HL-60 (cell line): ENCODE results near the gene RYR2.

ENCODE experiments used
- DNase-seq, 2 experiments: peaks; one replicate each; pipeline ENCODE4 v3.0.0-alpha.2; 2010 to 2020; ENCODE audit warnings: low read depth in 1 of 2, low spot score in 1 of 2
- H3K27ac ChIP-seq: fragments of 250-450 bp; sonication (Bioruptor Pico); replicated peaks from 2 replicates; pipeline ENCODE4 v1.5.1; 2020; ENCODE audit warnings: mild to moderate bottlenecking, moderate library complexity
- H3K27me3 ChIP-seq: fragments of 250-450 bp; sonication (Bioruptor Pico); 2 replicates; pipeline ENCODE4 v1.5.1; 2021; ENCODE audit warnings: mild to moderate bottlenecking, moderate library complexity; ENCODE audit not compliant: insufficient read depth, poor library complexity, severe bottlenecking
- H3K4me3 ChIP-seq: replicated peaks from 2 replicates; pipeline ENCODE4 v1.5.1; 2011; ENCODE audit warnings: mild to moderate bottlenecking, control low read depth, low read length; ENCODE audit not compliant: insufficient read depth
- GABPA ChIP-seq: IDR thresholded peaks from 2 replicates; pipeline ENCODE4 v1.6.1; 2012; ENCODE audit warnings: low read depth
- POLR2AphosphoS5 ChIP-seq: IDR thresholded peaks from 2 replicates; pipeline ENCODE4 v1.6.1; 2012; ENCODE audit warnings: low read depth
- SPI1 ChIP-seq: IDR thresholded peaks from 2 replicates; pipeline ENCODE4 v1.6.1; 2012; ENCODE audit warnings: low read depth, mild to moderate bottlenecking, borderline replicate concordance
- TF ChIP-seq, protein P1 (sequence below): IDR thresholded peaks from one replicate; pipeline ENCODE4 v1.5.1; 2011; ENCODE audit warnings: low read length, control low read depth, inconsistent platforms; ENCODE audit not compliant: insufficient read depth
- TF ChIP-seq, protein P2 (sequence below): IDR thresholded peaks from 2 replicates; pipeline ENCODE4 v1.6.1; 2012; ENCODE audit warnings: low read depth; ENCODE audit not compliant: insufficient replicate concordance

Gene RYR2

DNA sequence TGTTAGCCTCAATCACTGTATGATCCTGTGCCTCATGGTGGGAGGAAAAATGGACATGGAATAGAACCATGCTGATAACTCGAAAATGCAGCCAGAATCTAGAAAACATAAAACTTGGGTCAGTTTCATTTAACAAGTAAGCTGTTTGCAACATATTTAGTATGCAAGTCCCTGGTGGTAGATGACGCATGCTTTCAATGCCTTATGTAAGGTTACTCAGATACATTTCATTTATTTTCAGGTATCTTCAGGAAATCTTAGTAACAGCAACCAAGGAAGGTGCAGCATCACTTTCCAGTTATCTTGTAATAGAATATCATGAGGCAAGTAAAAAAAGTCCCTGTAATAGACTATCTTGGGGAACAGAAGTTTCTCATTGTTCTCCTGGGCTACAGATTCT is 92.9 kb downstream of the RYR2 start:
- Histone ChIP-seq H3K27me3 (no peaks in the 10 kb centered on the region), H3K27ac (no peak overlapping the region), H3K4me3 (no peak overlapping the region)
- TF ChIP-seq, protein P1, sequence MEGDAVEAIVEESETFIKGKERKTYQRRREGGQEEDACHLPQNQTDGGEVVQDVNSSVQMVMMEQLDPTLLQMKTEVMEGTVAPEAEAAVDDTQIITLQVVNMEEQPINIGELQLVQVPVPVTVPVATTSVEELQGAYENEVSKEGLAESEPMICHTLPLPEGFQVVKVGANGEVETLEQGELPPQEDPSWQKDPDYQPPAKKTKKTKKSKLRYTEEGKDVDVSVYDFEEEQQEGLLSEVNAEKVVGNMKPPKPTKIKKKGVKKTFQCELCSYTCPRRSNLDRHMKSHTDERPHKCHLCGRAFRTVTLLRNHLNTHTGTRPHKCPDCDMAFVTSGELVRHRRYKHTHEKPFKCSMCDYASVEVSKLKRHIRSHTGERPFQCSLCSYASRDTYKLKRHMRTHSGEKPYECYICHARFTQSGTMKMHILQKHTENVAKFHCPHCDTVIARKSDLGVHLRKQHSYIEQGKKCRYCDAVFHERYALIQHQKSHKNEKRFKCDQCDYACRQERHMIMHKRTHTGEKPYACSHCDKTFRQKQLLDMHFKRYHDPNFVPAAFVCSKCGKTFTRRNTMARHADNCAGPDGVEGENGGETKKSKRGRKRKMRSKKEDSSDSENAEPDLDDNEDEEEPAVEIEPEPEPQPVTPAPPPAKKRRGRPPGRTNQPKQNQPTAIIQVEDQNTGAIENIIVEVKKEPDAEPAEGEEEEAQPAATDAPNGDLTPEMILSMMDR = no peak
- no peak for TF ChIP-seq SPI1
- TF ChIP-seq, protein P2, sequence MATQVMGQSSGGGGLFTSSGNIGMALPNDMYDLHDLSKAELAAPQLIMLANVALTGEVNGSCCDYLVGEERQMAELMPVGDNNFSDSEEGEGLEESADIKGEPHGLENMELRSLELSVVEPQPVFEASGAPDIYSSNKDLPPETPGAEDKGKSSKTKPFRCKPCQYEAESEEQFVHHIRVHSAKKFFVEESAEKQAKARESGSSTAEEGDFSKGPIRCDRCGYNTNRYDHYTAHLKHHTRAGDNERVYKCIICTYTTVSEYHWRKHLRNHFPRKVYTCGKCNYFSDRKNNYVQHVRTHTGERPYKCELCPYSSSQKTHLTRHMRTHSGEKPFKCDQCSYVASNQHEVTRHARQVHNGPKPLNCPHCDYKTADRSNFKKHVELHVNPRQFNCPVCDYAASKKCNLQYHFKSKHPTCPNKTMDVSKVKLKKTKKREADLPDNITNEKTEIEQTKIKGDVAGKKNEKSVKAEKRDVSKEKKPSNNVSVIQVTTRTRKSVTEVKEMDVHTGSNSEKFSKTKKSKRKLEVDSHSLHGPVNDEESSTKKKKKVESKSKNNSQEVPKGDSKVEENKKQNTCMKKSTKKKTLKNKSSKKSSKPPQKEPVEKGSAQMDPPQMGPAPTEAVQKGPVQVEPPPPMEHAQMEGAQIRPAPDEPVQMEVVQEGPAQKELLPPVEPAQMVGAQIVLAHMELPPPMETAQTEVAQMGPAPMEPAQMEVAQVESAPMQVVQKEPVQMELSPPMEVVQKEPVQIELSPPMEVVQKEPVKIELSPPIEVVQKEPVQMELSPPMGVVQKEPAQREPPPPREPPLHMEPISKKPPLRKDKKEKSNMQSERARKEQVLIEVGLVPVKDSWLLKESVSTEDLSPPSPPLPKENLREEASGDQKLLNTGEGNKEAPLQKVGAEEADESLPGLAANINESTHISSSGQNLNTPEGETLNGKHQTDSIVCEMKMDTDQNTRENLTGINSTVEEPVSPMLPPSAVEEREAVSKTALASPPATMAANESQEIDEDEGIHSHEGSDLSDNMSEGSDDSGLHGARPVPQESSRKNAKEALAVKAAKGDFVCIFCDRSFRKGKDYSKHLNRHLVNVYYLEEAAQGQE = no peak
- TF ChIP-seq GABPA = no peak
- no peak for TF ChIP-seq POLR2AphosphoS5
- no peak for DNase-seq

DNA sequence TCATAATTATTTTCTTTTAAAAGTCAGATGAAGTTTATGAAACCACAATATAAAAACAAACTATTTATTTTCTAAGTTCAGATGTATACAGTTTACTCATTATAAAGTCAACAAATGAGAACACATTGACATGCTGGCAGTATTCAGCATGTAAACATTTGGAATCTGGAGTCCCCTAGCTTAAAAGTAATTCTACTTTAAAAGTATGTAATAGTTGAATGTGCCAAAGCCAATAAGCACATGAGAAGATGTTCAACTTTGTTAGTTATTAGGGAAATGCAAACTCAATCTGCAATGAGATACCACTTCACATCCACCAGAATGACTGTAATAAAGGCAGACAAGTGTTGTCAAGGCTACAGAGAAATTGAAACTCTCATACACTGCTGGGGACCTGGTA is 96.6 kb downstream of the RYR2 start:
- DNase-seq = no peak
- Histone ChIP-seq H3K27me3 (no peaks in the 10 kb centered on the region), H3K27ac (no peak overlapping the region), H3K4me3 (no peak overlapping the region)
- TF ChIP-seq, protein P1 = no peak
- no peak for TF ChIP-seq SPI1
- TF ChIP-seq POLR2AphosphoS5 = no peak
- TF ChIP-seq, protein P2 = no peak
- no peak for TF ChIP-seq GABPA

DNA sequence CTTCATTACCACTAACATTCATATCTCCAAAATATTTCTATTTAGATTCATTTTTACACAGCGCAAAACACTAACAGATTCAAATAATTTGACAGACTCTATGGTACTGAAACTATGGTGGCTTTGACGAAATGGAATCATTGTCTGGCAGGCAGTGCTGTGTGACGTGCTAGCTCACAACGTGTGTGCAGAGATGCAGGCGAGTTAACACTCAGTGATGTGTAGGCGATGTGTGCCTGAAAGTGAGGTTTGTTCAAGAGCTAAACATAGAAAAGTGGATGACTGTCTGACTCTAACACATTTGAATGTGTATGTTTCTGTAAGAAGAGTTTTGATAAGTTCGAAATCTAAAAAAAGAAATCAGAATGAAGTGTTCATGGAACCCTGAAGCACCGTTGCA is 97.7 kb downstream of the RYR2 start:
- H3K4me3 ChIP-seq = no peak overlapping the region
- TF ChIP-seq POLR2AphosphoS5 (no peak), SPI1 (no peak), GABPA (no peak)
- TF ChIP-seq, protein P1 = no peak

DNA sequence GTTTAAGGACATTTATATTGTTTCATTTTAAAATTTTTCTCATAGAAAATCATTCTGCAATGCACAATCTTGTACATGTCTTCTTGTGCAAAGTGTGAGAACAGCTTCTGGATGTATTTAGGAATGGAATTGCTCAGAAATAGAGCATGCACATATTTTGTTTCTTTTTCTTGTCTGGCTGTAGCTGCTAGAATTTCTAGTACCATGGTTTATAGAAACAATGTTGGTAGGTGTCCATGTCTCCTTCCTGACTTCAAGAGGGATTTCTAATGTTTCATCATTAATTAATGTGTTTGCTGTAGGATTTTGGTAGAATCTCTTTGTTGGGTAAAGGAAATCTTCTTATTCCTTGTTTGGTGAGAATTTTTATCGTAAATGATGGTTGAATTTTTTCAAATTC is 99.0 kb downstream of the RYR2 start:
- H3K4me3 ChIP-seq = no peak overlapping the region
- TF ChIP-seq, protein P1 = no peak
- TF ChIP-seq GABPA (no peak), POLR2AphosphoS5 (no peak)

More for the DNA sequence above, 97.7 kb downstream of the RYR2 start:
- no peak overlapping the region for H3K27ac ChIP-seq
- DNase-seq = no peak
- no peaks in the 10 kb centered on the region for H3K27me3 ChIP-seq

More for the DNA sequence above, 99.0 kb downstream of the RYR2 start:
- no peak overlapping the region for H3K27ac ChIP-seq
- DNase-seq = no peak
- H3K27me3 ChIP-seq = no peaks in the 10 kb centered on the region
